Left lobe of liver (tissue), 2 donors: ENCODE measurements around the gene CAMKMT. TPM values are rescaled to one million over a fixed set of nuclear protein-coding genes. Genes with fewer than 3 reads are reported as not detected.

Source experiments
- ATAC-seq: fragments of 200-7000 bp; cut with Tn5 transposase; one replicate; pipeline ENCODE4 v1.9.1; 2020; ENCODE audit warnings: mild to moderate bottlenecking, moderate library complexity
- DNase-seq: peaks from one replicate; pipeline ENCODE4 v3.0.0-alpha.2; 2020; ENCODE audit warnings: low spot score
- total RNA-seq: library from RNA; stranded (reverse); gene quantifications from one replicate; pipeline ENCODE4 v1.2.1, GENCODE V29; 2021
- donor health status: DM: no; HTN: no; CAD: no; lungs with moderate emphysema.
- donor health status: DM: no; HTN: yes; CAD: no.

CAMKMT gene
- total RNA-seq, 1 donor from 2014 or later = 4.9 TPM

GRCh38 chr2:44547718-44548117 is 186.0 kb downstream of the CAMKMT start:
- ATAC-seq = no peak
- no peak for DNase-seq

GRCh38 chr2:44548221-44549098 is 186.7 kb downstream of the CAMKMT start:
- DNase-seq (no peak), ATAC-seq (no peak)

GRCh38 chr2:44549099-44549471 is 187.3 kb downstream of the CAMKMT start:
- DNase-seq (no peak), ATAC-seq (no peak)

GRCh38 chr2:44549856-44550255 is 188.1 kb downstream of the CAMKMT start:
- DNase-seq (no peak), ATAC-seq (no peak)

- DNase-seq (no peak), ATAC-seq (no peak)
Observed at GRCh38 chr2:44550561-44550960, 188.8 kb downstream of the CAMKMT start.

- no peak for ATAC-seq
- no peak for DNase-seq
Observed at GRCh38 chr2:44551497-44551896, 189.8 kb downstream of the CAMKMT start.

GRCh38 chr2:44553456-44553855 is 191.7 kb downstream of the CAMKMT start:
- ATAC-seq = no peak
- no peak for DNase-seq

- ATAC-seq (peak; percentile 96), DNase-seq (peak; percentile 52)
Observed at GRCh38 chr2:44555700-44556099, 194.0 kb downstream of the CAMKMT start.

- no peak for ATAC-seq
- DNase-seq = no peak
Observed at GRCh38 chr2:44559108-44559507, 197.4 kb downstream of the CAMKMT start.

GRCh38 chr2:44560352-44560751 is 198.6 kb downstream of the CAMKMT start:
- no peak for DNase-seq
- ATAC-seq = no peak

GRCh38 chr2:44560941-44561340 is 199.2 kb downstream of the CAMKMT start:
- DNase-seq (no peak), ATAC-seq (no peak)

- no peak for DNase-seq
- ATAC-seq = no peak
Observed at GRCh38 chr2:44562737-44563136, 201.0 kb downstream of the CAMKMT start.

- ATAC-seq (peak; percentile 95), DNase-seq (peak; percentile 52)
Observed at GRCh38 chr2:44564752-44565151, 203.0 kb downstream of the CAMKMT start.

- ATAC-seq (no peak), DNase-seq (no peak)
Observed at GRCh38 chr2:44566059-44566458, 204.3 kb downstream of the CAMKMT start.

- DNase-seq (no peak), ATAC-seq (no peak)
Observed at GRCh38 chr2:44569491-44569890, 207.7 kb downstream of the CAMKMT start.

GRCh38 chr2:44570271-44570670 is 208.5 kb downstream of the CAMKMT start:
- DNase-seq = no peak

GRCh38 chr2:44570777-44571176 is 209.0 kb downstream of the CAMKMT start:
- DNase-seq (no peak), ATAC-seq (no peak)

More at GRCh38 chr2:44570271-44570670, 208.5 kb downstream of the CAMKMT start:
- no peak for ATAC-seq

- no peak for ATAC-seq
Observed at GRCh38 chr2:44572196-44572900, 210.6 kb downstream of the CAMKMT start.

GRCh38 chr2:44573996-44574395 is 212.2 kb downstream of the CAMKMT start:
- no peak for DNase-seq
- no peak for ATAC-seq

More at GRCh38 chr2:44572196-44572900, 210.6 kb downstream of the CAMKMT start:
- no peak for DNase-seq

GRCh38 chr2:44578471-44579093 is 216.8 kb downstream of the CAMKMT start:
- peak; percentile 66 for ATAC-seq
- DNase-seq = no peak

- ATAC-seq (peak; percentile 75), DNase-seq (no peak)
Observed at GRCh38 chr2:44579115-44579836, 217.5 kb downstream of the CAMKMT start.
